H9 (cell line): ENCODE results near the gene TMEM191C. TPM values are rescaled to one million over a fixed set of nuclear protein-coding genes. Genes with fewer than 3 reads are reported as not detected.
"Not testable (repeated sequence)": the region's sequence is repeated elsewhere in the genome, so short reads cannot be mapped to it uniquely, and the experiment has no call there.

Source experiments
- DNase-seq: peaks from one replicate; pipeline ENCODE4 v3.0.0-alpha.2; 2017
- H2AFZ ChIP-seq: one replicate; pipeline ENCODE4 v1.6.1; 2013; ENCODE audit warnings: mild to moderate bottlenecking, low read length, control low read depth, moderate library complexity
- H2AK5ac ChIP-seq: 2 replicates; pipeline ENCODE4 v1.6.1; 2013; ENCODE audit warnings: low read length, control low read depth, mixed read lengths; ENCODE audit not compliant: insufficient read length
- H2BK120ac ChIP-seq: one replicate; pipeline ENCODE4 v1.6.1; 2013; ENCODE audit warnings: low read depth, mild to moderate bottlenecking, low read length, control low read depth, inconsistent platforms; ENCODE audit not compliant: poor library complexity, severe bottlenecking
- H2BK12ac ChIP-seq: 2 replicates; pipeline ENCODE4 v1.6.1; 2013; ENCODE audit warnings: low read length, control low read depth, mixed read lengths, low read depth; ENCODE audit not compliant: insufficient read length
- H2BK15ac ChIP-seq: 2 replicates; pipeline ENCODE4 v1.6.1; 2013; ENCODE audit warnings: low read depth, low read length, control low read depth
- H2BK20ac ChIP-seq: one replicate; pipeline ENCODE4 v1.6.1; 2013; ENCODE audit warnings: low read depth, mild to moderate bottlenecking, low read length, control low read depth, inconsistent platforms; ENCODE audit not compliant: poor library complexity, severe bottlenecking
- H2BK5ac ChIP-seq: 2 replicates; pipeline ENCODE4 v1.6.1; 2013; ENCODE audit warnings: low read length, control low read depth, mixed read lengths; ENCODE audit not compliant: insufficient read length
- H3K14ac ChIP-seq: 2 replicates; pipeline ENCODE4 v1.6.1; 2013; ENCODE audit warnings: low read length, control low read depth; ENCODE audit not compliant: insufficient read depth
- H3K18ac ChIP-seq: 2 replicates; pipeline ENCODE4 v1.6.1; 2013; ENCODE audit warnings: low read depth, mild to moderate bottlenecking, mixed read lengths, low read length, control low read depth; ENCODE audit not compliant: insufficient read length
- H3K23ac ChIP-seq: 2 replicates; pipeline ENCODE4 v1.6.1; 2013; ENCODE audit warnings: low read length, control low read depth, mixed read lengths, low read depth; ENCODE audit not compliant: insufficient read length
- H3K23me2 ChIP-seq: 2 replicates; pipeline ENCODE4 v1.6.1; 2013; ENCODE audit warnings: low read depth, mild to moderate bottlenecking, mixed read lengths, low read length, control low read depth; ENCODE audit not compliant: insufficient read length, poor library complexity, severe bottlenecking
- H3K27ac ChIP-seq: 2 replicates; pipeline ENCODE4 v1.5.1; 2013; ENCODE audit warnings: low read length, control low read depth, mixed read lengths, low read depth; ENCODE audit not compliant: insufficient read length
- H3K27me3 ChIP-seq: 2 replicates; pipeline ENCODE4 v1.6.1; 2013; ENCODE audit warnings: low read length, control low read depth, inconsistent platforms; ENCODE audit not compliant: insufficient read depth
- H3K4ac ChIP-seq: 2 replicates; pipeline ENCODE4 v1.6.1; 2013; ENCODE audit warnings: low read depth, mild to moderate bottlenecking, control low read depth, inconsistent platforms, low read length, moderate library complexity
- H3K4me1 ChIP-seq: 2 replicates; pipeline ENCODE4 v1.6.1; 2013; ENCODE audit warnings: low read length, control low read depth, inconsistent platforms; ENCODE audit not compliant: insufficient read depth
- H3K4me2 ChIP-seq: 2 replicates; pipeline ENCODE4 v1.6.1; 2013; ENCODE audit warnings: low read length, control low read depth, mixed read lengths; ENCODE audit not compliant: insufficient read length, insufficient read depth
- H3K56ac ChIP-seq: 2 replicates; pipeline ENCODE4 v1.6.1; 2013; ENCODE audit warnings: low read depth, mild to moderate bottlenecking, mixed read lengths, low read length, control low read depth; ENCODE audit not compliant: insufficient read length
- H3K79me1 ChIP-seq: 2 replicates; pipeline ENCODE4 v1.6.1; 2013; ENCODE audit warnings: low read depth, mild to moderate bottlenecking, moderate library complexity, low read length, control low read depth, inconsistent platforms; ENCODE audit not compliant: insufficient read depth, poor library complexity, severe bottlenecking
- H3K79me2 ChIP-seq: 2 replicates; pipeline ENCODE4 v1.6.1; 2013; ENCODE audit warnings: low read length, control low read depth, inconsistent platforms; ENCODE audit not compliant: insufficient read depth
- H3K9ac ChIP-seq: 2 replicates; pipeline ENCODE4 v1.6.1; 2013; ENCODE audit warnings: low read length, control low read depth, mixed read lengths; ENCODE audit not compliant: insufficient read length; ENCODE audit errors: extremely low read depth
- H3K9me3 ChIP-seq: one replicate; pipeline ENCODE4 v1.6.1; 2013; ENCODE audit warnings: low read depth, low read length, inconsistent platforms; ENCODE audit not compliant: control insufficient read depth
- H3T11ph ChIP-seq: one replicate; pipeline ENCODE4 v1.6.1; 2013; ENCODE audit warnings: mild to moderate bottlenecking, low read length, control low read depth, inconsistent platforms
- H4K20me1 ChIP-seq: one replicate; pipeline ENCODE4 v1.6.1; 2013; ENCODE audit not compliant: control insufficient read depth, insufficient read length, insufficient read depth
- H4K5ac ChIP-seq: 2 replicates; pipeline ENCODE4 v1.6.1; 2013; ENCODE audit warnings: low read depth, mild to moderate bottlenecking, mixed read lengths, low read length, control low read depth; ENCODE audit not compliant: insufficient read length
- H4K8ac ChIP-seq: replicated peaks from 2 replicates; pipeline ENCODE4 v1.6.1; 2013; ENCODE audit warnings: low read length, control low read depth, mixed read lengths, low read depth; ENCODE audit not compliant: insufficient read length
- H4K91ac ChIP-seq: 2 replicates; pipeline ENCODE4 v1.6.1; 2013; ENCODE audit warnings: low read depth, mild to moderate bottlenecking, moderate library complexity, mixed read lengths, low read length, control low read depth; ENCODE audit not compliant: insufficient read length
- H3K27ac Mint-ChIP-seq, 3 experiments: 2 replicates in 2 of 3; 3 replicates in 1 of 3; pipeline ENCODE4 v1.8.0; 2020 to 2021; ENCODE audit warnings: mixed read lengths in 3 of 3, mild to moderate bottlenecking in 1 of 3, moderate library complexity in 1 of 3
- H3K27me3 Mint-ChIP-seq: 2 replicates; pipeline ENCODE4 v1.8.0; 2021; ENCODE audit warnings: low read depth, mild to moderate bottlenecking, moderate library complexity, mixed read lengths
- H3K36me3 Mint-ChIP-seq, 3 experiments: 2 replicates in 2 of 3; 3 replicates in 1 of 3; pipeline ENCODE4 v1.8.0; 2020 to 2021; ENCODE audit warnings: low read depth in 3 of 3, mixed read lengths in 3 of 3; ENCODE audit not compliant: insufficient read depth in 1 of 3
- H3K4me1 Mint-ChIP-seq, 2 experiments: 2 replicates each; pipeline ENCODE4 v1.8.0; 2020; ENCODE audit warnings: mixed read lengths in 2 of 2
- H3K4me3 Mint-ChIP-seq, 2 experiments: 2 replicates in 1 of 2; 3 replicates in 1 of 2; pipeline ENCODE4 v1.8.0; 2020 to 2021; ENCODE audit warnings: mild to moderate bottlenecking in 2 of 2, mixed read lengths in 2 of 2, moderate library complexity in 1 of 2
- H3K9me3 Mint-ChIP-seq, 2 experiments: 2 replicates in 1 of 2; 3 replicates in 1 of 2; pipeline ENCODE4 v1.8.0; 2020; ENCODE audit warnings: mild to moderate bottlenecking in 2 of 2, mixed read lengths in 2 of 2, moderate library complexity in 1 of 2
- WGBS: extraction: QIAGEN DNeasy Blood & Tissue Kit; methylation state at CpG from one replicate; pipeline ENCODE4 v1.1.7; 2013; ENCODE audit warnings: missing lambda C conversion rate, low lambda C conversion rate, mixed read lengths; ENCODE audit not compliant: insufficient read length; ENCODE audit errors: extremely low coverage; 5-methylcytosine and 5-hydroxymethylcytosine counted together
- total RNA-seq: library from RNA; stranded (reverse); gene quantifications from 2 replicates; pipeline ENCODE4 v1.2.1, GENCODE V29; 2021

The TMEM191C gene
- total RNA-seq, 1 experiment from 2014 or later: 4.2 TPM

DNA sequence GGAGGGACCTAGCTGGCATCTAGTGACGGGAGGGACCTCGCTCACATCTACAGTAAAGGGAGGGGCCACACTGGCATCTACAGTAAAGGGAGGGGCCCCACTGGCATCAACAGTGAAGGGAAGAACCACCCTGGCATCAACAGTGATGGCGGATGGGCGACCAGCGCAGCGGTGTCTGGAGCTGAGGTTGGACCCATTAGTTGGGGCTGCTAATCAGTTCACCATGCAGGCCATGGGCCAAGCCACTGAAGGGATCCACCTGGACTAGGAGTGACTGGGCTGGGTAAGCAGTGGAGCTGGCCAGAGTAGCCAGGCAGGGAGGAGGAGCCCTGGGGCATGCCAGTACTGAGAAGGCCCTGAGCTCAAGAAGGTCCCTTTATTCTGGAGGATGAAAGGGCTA, 23.4 kb downstream of the TMEM191C start:
- not testable (repeated sequence) for H3K27me3 Mint-ChIP-seq, H3K9ac ChIP-seq, H3K79me2 ChIP-seq, H2BK12ac ChIP-seq, H2AK5ac ChIP-seq, H4K8ac ChIP-seq, H2BK15ac ChIP-seq, H4K91ac ChIP-seq, H3K27me3 ChIP-seq, H3K23ac ChIP-seq, H3K79me1 ChIP-seq, H3K4me3 Mint-ChIP-seq, H4K5ac ChIP-seq, H3K23me2 ChIP-seq, H3K4me2 ChIP-seq, H2BK5ac ChIP-seq, H3K14ac ChIP-seq, H3K9me3 ChIP-seq, H3K4ac ChIP-seq, H3K27ac ChIP-seq, H3K4me1 ChIP-seq, H3K27ac Mint-ChIP-seq, H3K36me3 Mint-ChIP-seq, H3K4me1 Mint-ChIP-seq, H3K18ac ChIP-seq, H3T11ph ChIP-seq, H2BK20ac ChIP-seq, H3K9me3 Mint-ChIP-seq, H4K20me1 ChIP-seq, H2AFZ ChIP-seq, H2BK120ac ChIP-seq, H3K56ac ChIP-seq
- peak; percentile 9 for DNase-seq
- no CpG with 5 or more reads among the region's 6 CpGs for WGBS

DNA sequence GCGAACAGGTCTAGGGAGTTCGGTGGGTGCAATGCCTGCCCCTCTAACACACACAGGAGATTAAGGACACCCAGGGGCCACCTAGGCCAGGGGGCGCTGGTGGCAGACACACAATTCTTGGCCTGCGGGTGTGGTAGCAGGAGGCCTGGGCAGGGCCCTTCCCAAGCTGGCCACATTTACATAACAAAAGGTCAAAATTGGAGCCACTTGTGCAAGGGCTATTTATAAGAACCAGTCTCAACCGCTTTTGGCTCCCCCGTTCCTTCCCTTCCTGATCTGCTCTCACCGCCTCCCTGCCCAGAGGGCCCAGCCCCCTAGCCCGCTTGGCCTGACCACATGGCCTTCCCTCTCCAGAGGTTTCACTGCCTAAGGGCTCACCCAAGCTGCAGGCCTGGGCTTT, 25.1 kb downstream of the TMEM191C start:
- H3K27me3 ChIP-seq, H3T11ph ChIP-seq, H3K27ac Mint-ChIP-seq, H4K20me1 ChIP-seq, H4K8ac ChIP-seq, H3K4me1 Mint-ChIP-seq, H3K36me3 Mint-ChIP-seq, H3K4me2 ChIP-seq, H3K9me3 Mint-ChIP-seq, H3K79me2 ChIP-seq, H3K79me1 ChIP-seq, H3K4me1 ChIP-seq, H3K14ac ChIP-seq, H3K9ac ChIP-seq, H3K9me3 ChIP-seq, H4K91ac ChIP-seq, H4K5ac ChIP-seq, H2BK15ac ChIP-seq, H2BK20ac ChIP-seq, H3K56ac ChIP-seq, H3K23ac ChIP-seq, H3K4ac ChIP-seq, H3K27me3 Mint-ChIP-seq, H3K4me3 Mint-ChIP-seq, H2BK5ac ChIP-seq, H3K18ac ChIP-seq, H3K27ac ChIP-seq, H2AFZ ChIP-seq, H2BK12ac ChIP-seq, H2AK5ac ChIP-seq, H3K23me2 ChIP-seq, DNase-seq, H2BK120ac ChIP-seq: not testable (repeated sequence)
- no CpG with 5 or more reads among the region's 8 CpGs for WGBS
